HUES64 (cell line): ENCODE results near the gene COX7A2.
A peak's percentile ranks its signal among the peaks of the same experiment; 100 is the strongest.

Source experiments
- H3K27ac ChIP-seq: 2 replicates; pipeline ENCODE4 v1.7.0; 2013; ENCODE audit warnings: low read depth, low read length, inconsistent platforms
- H3K27me3 ChIP-seq: 2 replicates; pipeline ENCODE4 v1.6.1; 2013; ENCODE audit warnings: mild to moderate bottlenecking, low read length; ENCODE audit not compliant: insufficient read depth
- H3K36me3 ChIP-seq: 2 replicates; pipeline ENCODE4 v1.6.1; 2013; ENCODE audit warnings: mild to moderate bottlenecking, low read length; ENCODE audit not compliant: insufficient read depth
- H3K4me1 ChIP-seq: 2 replicates; pipeline ENCODE4 v1.6.1; 2013; ENCODE audit warnings: mild to moderate bottlenecking, low read length, moderate library complexity; ENCODE audit not compliant: insufficient read depth
- H3K4me3 ChIP-seq: 2 replicates; pipeline ENCODE4 v1.5.1; 2013; ENCODE audit warnings: mild to moderate bottlenecking, low read length, moderate library complexity
- H3K9ac ChIP-seq: 2 replicates; pipeline ENCODE4 v1.6.1; 2013; ENCODE audit warnings: mild to moderate bottlenecking, low read depth, low read length
- H3K9me3 ChIP-seq: 2 replicates; pipeline ENCODE4 v1.6.1; 2013; ENCODE audit warnings: low read depth, low read length; ENCODE audit not compliant: insufficient read depth
- WGBS: fragments of 150-250, 120-280 bp; methylation state at CpG from one replicate; pipeline ENCODE4 v1.1.7; 2013; ENCODE audit warnings: missing lambda C conversion rate; 5-methylcytosine and 5-hydroxymethylcytosine counted together

COX7A2 gene

DNA sequence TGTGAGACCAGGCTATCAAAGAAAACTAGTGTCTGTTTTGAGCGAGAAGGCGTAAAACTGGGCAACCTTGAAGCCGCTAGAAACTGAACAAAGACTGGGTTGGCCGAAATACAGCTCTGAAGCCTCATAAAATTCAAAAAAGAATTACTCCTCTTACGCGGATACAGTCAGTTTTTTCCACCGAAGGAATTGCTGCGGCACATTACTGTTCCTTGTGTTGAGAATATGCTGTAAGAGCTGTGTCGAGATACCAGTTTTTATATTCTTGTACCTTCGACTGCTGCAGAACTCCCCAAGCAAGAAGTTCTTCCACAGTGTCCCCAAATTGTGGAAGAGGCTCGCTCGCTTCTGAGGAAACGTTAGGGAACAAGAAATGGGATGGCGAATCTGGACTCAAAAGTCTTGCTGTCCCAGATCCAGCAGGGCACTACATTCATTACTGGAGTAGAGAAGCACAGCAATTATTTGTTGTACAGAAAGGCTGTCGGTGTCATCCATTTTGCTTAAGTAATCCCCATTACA lies 523 bp upstream of the COX7A2 start:
- peak overlapping the region; percentile 79 for H3K4me3 ChIP-seq
- H3K9me3 ChIP-seq: no peaks in the 10 kb centered on the region
- H3K4me1 ChIP-seq: 0 out of 2 replicates have a peak, but pooled peaks cover 4% of the 10 kb centered on the region
- no peaks in the 10 kb centered on the region; the same call in 1 of the 2 replicates for H3K27me3 ChIP-seq
- peak overlapping the region; percentile 76 for H3K27ac ChIP-seq
- peaks cover 24% of the 10 kb centered on the region for H3K36me3 ChIP-seq
- H3K9ac ChIP-seq: peak overlapping the region; percentile 87
- WGBS: 57% methylated on average over 15 of the region's 15 CpGs

DNA sequence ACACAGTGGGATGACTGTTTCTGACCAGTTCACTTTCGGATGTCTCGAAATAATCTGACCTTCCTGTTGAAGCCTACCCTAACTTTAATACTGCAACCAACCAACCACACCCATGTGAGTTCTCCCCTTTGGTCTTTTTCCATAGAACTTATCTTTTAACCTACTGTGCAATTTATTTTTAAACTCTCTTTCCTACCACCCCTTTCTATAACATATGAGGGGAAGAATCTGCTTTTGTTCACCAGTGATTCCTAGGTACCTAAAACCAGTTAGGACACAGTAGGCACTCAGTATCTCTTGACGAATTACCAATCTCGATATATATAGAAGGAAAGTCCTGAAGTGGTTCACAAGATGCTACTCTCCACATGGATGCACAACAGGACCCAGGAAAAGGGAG lies 7.0 kb downstream of the COX7A2 start:
- no peak overlapping the region for H3K4me3 ChIP-seq
- H3K36me3 ChIP-seq: peaks cover 49% of the 10 kb centered on the region
- H3K27ac ChIP-seq: no peak overlapping the region
- peaks cover 36% of the 10 kb centered on the region for H3K4me1 ChIP-seq
- no peaks in the 10 kb centered on the region for H3K27me3 ChIP-seq
- H3K9me3 ChIP-seq: no peaks in the 10 kb centered on the region
- no peak overlapping the region for H3K9ac ChIP-seq
- WGBS: 92% methylated on average over 4 of the region's 4 CpGs

- WGBS: 89% methylated on average over 1 of the region's 2 CpGs
- peaks cover 36% of the 10 kb centered on the region for H3K36me3 ChIP-seq
- no peak overlapping the region for H3K27ac ChIP-seq
- H3K4me1 ChIP-seq: peaks cover 41% of the 10 kb centered on the region
- no peaks in the 10 kb centered on the region for H3K27me3 ChIP-seq
- no peaks in the 10 kb centered on the region for H3K9me3 ChIP-seq
- no peak overlapping the region for H3K4me3 ChIP-seq
- no peak overlapping the region for H3K9ac ChIP-seq
These were observed 8.3 kb downstream of the COX7A2 start for GRCh38 chr6:75235271-75235670.

- Histone ChIP-seq H3K9ac (no peak overlapping the region), H3K27ac (no peak overlapping the region), H3K27me3 (no peaks in the 10 kb centered on the region), H3K9me3 (no peaks in the 10 kb centered on the region), H3K4me1 (peaks cover 41% of the 10 kb centered on the region), H3K36me3 (peaks cover 26% of the 10 kb centered on the region), H3K4me3 (no peak overlapping the region)
- WGBS: 75% methylated on average over 3 of the region's 3 CpGs
These were observed 9.3 kb downstream of the COX7A2 start for GRCh38 chr6:75234126-75234865.

- Histone ChIP-seq H3K36me3 (peaks cover 17% of the 10 kb centered on the region), H3K4me1 (peaks cover 41% of the 10 kb centered on the region), H3K9me3 (no peaks in the 10 kb centered on the region), H3K27ac (no peak overlapping the region), H3K27me3 (no peaks in the 10 kb centered on the region), H3K9ac (no peak overlapping the region), H3K4me3 (no peak overlapping the region)
- 75% methylated on average over 2 of the region's 4 CpGs for WGBS
These were observed 10.4 kb downstream of the COX7A2 start for GRCh38 chr6:75233092-75233615.

DNA sequence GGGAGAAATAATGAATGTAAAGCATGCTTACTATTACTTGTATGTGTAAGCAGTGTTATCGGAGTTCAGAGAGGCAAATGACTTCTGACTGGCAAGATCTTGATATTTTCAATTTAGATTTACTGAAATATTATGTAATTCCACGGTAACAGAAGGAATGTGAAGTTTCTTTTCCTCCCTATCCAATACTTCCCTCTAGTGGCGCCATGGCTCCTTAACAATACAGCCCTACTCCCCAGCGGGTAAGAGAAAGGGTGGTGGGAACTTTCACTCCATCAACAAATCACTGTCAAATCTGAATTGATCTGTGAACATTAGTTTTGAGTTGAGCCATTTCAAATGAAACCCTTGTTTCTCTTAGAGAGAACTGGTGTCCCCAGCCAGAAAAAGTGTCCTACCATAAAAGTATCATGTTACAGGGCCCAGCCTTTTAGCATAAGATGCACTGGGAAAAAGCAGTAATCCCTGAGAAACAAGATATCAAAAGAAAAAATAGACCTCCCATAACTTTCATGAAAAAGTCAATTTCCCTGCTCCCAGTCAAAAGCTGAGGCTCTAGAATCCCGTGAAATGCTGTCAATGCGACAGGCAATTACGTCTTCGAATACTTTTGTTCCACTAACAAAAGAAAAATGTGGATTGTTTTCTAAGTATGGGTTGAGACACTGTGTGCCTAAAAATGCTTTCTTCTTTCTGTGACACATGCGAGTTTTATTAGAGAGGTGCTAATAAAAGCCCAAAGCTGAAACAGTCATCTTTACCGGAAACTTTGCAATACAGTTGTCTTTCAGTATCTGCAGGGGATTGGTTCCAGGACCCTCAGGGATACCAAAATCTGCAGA lies 12.9 kb downstream of the COX7A2 start:
- Histone ChIP-seq H3K27ac (no peak overlapping the region), H3K36me3 (no peaks in the 10 kb centered on the region), H3K4me3 (no peak overlapping the region), H3K9me3 (no peaks in the 10 kb centered on the region), H3K9ac (no peak overlapping the region), H3K27me3 (no peaks in the 10 kb centered on the region), H3K4me1 (peaks cover 35% of the 10 kb centered on the region)
- 73% methylated on average over 7 of the region's 10 CpGs for WGBS

GRCh38 chr6:75224303-75224926 lies 19.2 kb downstream of the COX7A2 start:
- Histone ChIP-seq H3K36me3 (no peaks in the 10 kb centered on the region), H3K27ac (no peak overlapping the region), H3K27me3 (no peaks in the 10 kb centered on the region), H3K9me3 (no peaks in the 10 kb centered on the region), H3K4me1 (peaks cover 13% of the 10 kb centered on the region), H3K4me3 (no peak overlapping the region), H3K9ac (no peak overlapping the region)
- 92% methylated on average over 6 of the region's 6 CpGs for WGBS

DNA sequence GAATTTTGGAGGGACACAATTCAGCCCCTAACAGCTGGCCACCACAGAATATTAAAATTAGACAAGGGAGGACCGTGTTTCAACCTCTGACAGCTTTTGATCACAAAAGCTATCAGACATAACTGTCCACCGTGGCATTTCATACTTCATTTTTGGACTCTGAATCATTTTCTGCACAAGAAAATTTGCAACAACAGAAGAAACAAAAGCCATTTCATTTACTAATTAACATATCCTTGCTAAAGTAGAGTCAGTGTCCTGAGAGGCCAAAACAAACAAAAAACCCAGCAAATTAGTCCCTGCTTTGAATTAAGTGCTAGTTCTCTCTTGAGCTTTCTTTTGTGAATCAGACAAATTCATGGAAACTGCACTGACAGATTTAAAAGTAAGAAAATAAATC lies 20.2 kb downstream of the COX7A2 start:
- Histone ChIP-seq H3K9ac (no peak overlapping the region), H3K27ac (no peak overlapping the region), H3K9me3 (no peaks in the 10 kb centered on the region), H3K36me3 (no peaks in the 10 kb centered on the region), H3K27me3 (no peaks in the 10 kb centered on the region), H3K4me1 (peaks cover 13% of the 10 kb centered on the region), H3K4me3 (no peak overlapping the region)
- 87% methylated on average over 2 of the region's 2 CpGs for WGBS

DNA sequence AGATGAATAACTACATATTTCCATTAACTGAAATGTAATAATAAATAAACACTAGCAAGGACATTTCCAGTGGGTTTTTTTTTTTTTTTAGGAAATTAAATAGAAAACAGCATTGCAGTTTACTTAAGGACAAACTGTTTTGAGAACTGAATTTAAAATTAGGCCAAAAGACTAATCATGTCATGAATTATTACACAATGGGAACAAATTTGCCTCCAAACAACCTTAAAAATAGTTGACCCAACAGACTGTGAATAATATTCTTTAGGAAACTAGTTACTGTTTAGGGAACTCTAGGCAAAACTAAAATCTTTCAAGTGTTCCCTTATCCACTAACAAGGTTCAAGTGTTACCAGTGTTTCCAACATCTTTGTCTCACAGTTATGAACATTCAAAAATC lies 21.3 kb downstream of the COX7A2 start:
- no peaks in the 10 kb centered on the region for H3K9me3 ChIP-seq
- H3K9ac ChIP-seq: no peak overlapping the region
- peaks cover 13% of the 10 kb centered on the region for H3K4me1 ChIP-seq
- H3K27ac ChIP-seq: no peak overlapping the region
- no peaks in the 10 kb centered on the region for H3K27me3 ChIP-seq
- H3K4me3 ChIP-seq: no peak overlapping the region
- H3K36me3 ChIP-seq: no peaks in the 10 kb centered on the region

GRCh38 chr6:75221116-75221515 lies 22.5 kb downstream of the COX7A2 start:
- Histone ChIP-seq H3K9ac (no peak overlapping the region), H3K4me1 (peaks cover 8% of the 10 kb centered on the region), H3K4me3 (no peak overlapping the region), H3K27ac (no peak overlapping the region), H3K27me3 (no peaks in the 10 kb centered on the region), H3K36me3 (no peaks in the 10 kb centered on the region), H3K9me3 (no peaks in the 10 kb centered on the region)
- 93% methylated on average over 3 of the region's 4 CpGs for WGBS

GRCh38 chr6:75220357-75220756 lies 23.2 kb downstream of the COX7A2 start:
- H3K9ac ChIP-seq: no peak overlapping the region
- no peaks in the 10 kb centered on the region for H3K27me3 ChIP-seq
- peaks cover 8% of the 10 kb centered on the region for H3K4me1 ChIP-seq
- H3K9me3 ChIP-seq: no peaks in the 10 kb centered on the region
- 94% methylated on average over 1 of the region's 1 CpG for WGBS
- H3K36me3 ChIP-seq: no peaks in the 10 kb centered on the region
- no peak overlapping the region for H3K27ac ChIP-seq
- H3K4me3 ChIP-seq: no peak overlapping the region
